Spinal cord (tissue), 10 donors: ENCODE results near the gene HOXC10. TPM values are rescaled to one million over a fixed set of nuclear protein-coding genes. Genes with fewer than 3 reads are reported as not detected.

Source experiments
- DNase-seq, 6 donors: peaks; one replicate each; pipeline versions ENCODE4 v3.0.0 to v3.0.0-alpha.2; 2013 to 2015; ENCODE audit warnings: low spot score in 6 of 6, low read depth in 4 of 6
- H3K27ac ChIP-seq: one replicate; pipeline ENCODE4 v1.5.1; 2013; ENCODE audit warnings: low read depth, low read length, control low read depth
- H3K27me3 ChIP-seq: one replicate; pipeline ENCODE4 v1.6.1; 2013; ENCODE audit warnings: low read length; ENCODE audit not compliant: control insufficient read depth, insufficient read depth
- H3K36me3 ChIP-seq: one replicate; pipeline ENCODE4 v1.6.1; 2013; ENCODE audit warnings: low read length; ENCODE audit not compliant: control insufficient read depth, insufficient read depth
- H3K4me1 ChIP-seq: one replicate; pipeline ENCODE4 v1.6.1; 2013; ENCODE audit warnings: low read length; ENCODE audit not compliant: control insufficient read depth, insufficient read depth
- H3K4me3 ChIP-seq: one replicate; pipeline ENCODE4 v1.5.1; 2013; ENCODE audit warnings: low read depth, low read length, control low read depth
- H3K9me3 ChIP-seq: one replicate; pipeline ENCODE4 v1.6.1; 2013; ENCODE audit warnings: low read length; ENCODE audit not compliant: control insufficient read depth, insufficient read depth
- WGBS: methylation state at CpG from one replicate; pipeline ENCODE4 v1.1.5; 2013; ENCODE audit warnings: missing lambda C conversion rate; ENCODE audit not compliant: insufficient coverage; 5-methylcytosine and 5-hydroxymethylcytosine counted together
- polyA plus RNA-seq, 2 donors: library from polyadenylated mRNA; unstranded; fragments of 120-200 nt; gene quantifications; one replicate each; pipeline ENCODE4 v1.2.1, GENCODE V29; 2013; ENCODE audit not compliant: insufficient read length in 2 of 2
- total RNA-seq, 2 donors: library from RNA; depleted of rRNA in 1 of 2; stranded (reverse); fragments of 120-200 nt in 1 of 2; fragments of >200 nt in 1 of 2; gene quantifications; one replicate each; pipeline versions ENCODE4 v1.2.3 to v1.2.4, GENCODE V29; 2013 to 2014
- donor health status: healthy.

The HOXC10 gene
- total and polyA plus RNA-seq, 4 donors = 0.81 to 9.2 TPM; not detected in 2

GRCh38 chr12:54026640-54027441 lies 41.9 kb downstream of the HOXC10 start:
- Histone ChIP-seq H3K27me3 (peaks cover 1% of the 10 kb centered on the region), H3K4me1 (peaks cover 83% of the 10 kb centered on the region), H3K9me3 (no peaks in the 10 kb centered on the region), H3K36me3 (peaks cover 25% of the 10 kb centered on the region), H3K4me3 (peak overlapping the region; percentile 27), H3K27ac (peak overlapping the region; percentile 100)
- WGBS = 29% methylated on average over 6 of the region's 22 CpGs
- peak in 1 of 6 donors; percentile 89 for DNase-seq

GRCh38 chr12:54027442-54027786 lies 42.5 kb downstream of the HOXC10 start:
- 67% methylated on average over 1 of the region's 3 CpGs for WGBS
- Histone ChIP-seq H3K36me3 (peaks cover 25% of the 10 kb centered on the region), H3K27me3 (peaks cover 2% of the 10 kb centered on the region), H3K27ac (peak overlapping the region; percentile 100), H3K4me1 (peaks cover 86% of the 10 kb centered on the region), H3K4me3 (peak overlapping the region; percentile 16), H3K9me3 (no peaks in the 10 kb centered on the region)
- DNase-seq = no peak

GRCh38 chr12:54028314-54029201 lies 43.6 kb downstream of the HOXC10 start, which contains the start of gene HOXC6:
Gene HOXC6 (plus strand): TSS chr12:54028440. CDS start chr12:54028522, 82 bp downstream.
- Histone ChIP-seq H3K27ac (peak within 1 kb of the TSS; percentile 100), H3K27me3 (peaks cover 2% of the 10 kb centered on the region), H3K9me3 (no peaks in the 10 kb centered on the region), H3K36me3 (peaks cover 25% of the 10 kb centered on the region), H3K4me1 (peaks cover 88% of the 10 kb centered on the region), H3K4me3 (peak within 1 kb of the TSS; percentile 62)
- 9% methylated on average over 31 of the region's 36 CpGs for WGBS
- peak in 2 of 6 donors; percentile 86 to 94 for DNase-seq

- Histone ChIP-seq H3K4me1 (peaks cover 88% of the 10 kb centered on the region), H3K36me3 (peaks cover 31% of the 10 kb centered on the region), H3K9me3 (no peaks in the 10 kb centered on the region), H3K27ac (peak overlapping the region; percentile 100), H3K27me3 (peaks cover 2% of the 10 kb centered on the region), H3K4me3 (peak overlapping the region; percentile 62)
- 23% methylated on average over 43 of the region's 53 CpGs for WGBS
- no peak for DNase-seq
These were observed 44.8 kb downstream of the HOXC10 start for GRCh38 chr12:54029529-54030441.

- no peaks in the 10 kb centered on the region for H3K9me3 ChIP-seq
- no peak for DNase-seq
- no CpG with 5 or more reads among the region's 7 CpGs for WGBS
- H3K36me3 ChIP-seq = peaks cover 35% of the 10 kb centered on the region
- H3K4me1 ChIP-seq = peaks cover 92% of the 10 kb centered on the region
- H3K27ac ChIP-seq = peak overlapping the region; percentile 100
- H3K4me3 ChIP-seq = peak overlapping the region; percentile 39
- H3K27me3 ChIP-seq = peaks cover 2% of the 10 kb centered on the region
These were observed 45.5 kb downstream of the HOXC10 start for GRCh38 chr12:54030442-54030801.

- Histone ChIP-seq H3K27ac (peak overlapping the region; percentile 100), H3K4me3 (peak overlapping the region; percentile 39), H3K9me3 (no peaks in the 10 kb centered on the region), H3K27me3 (peaks cover 2% of the 10 kb centered on the region), H3K36me3 (peaks cover 37% of the 10 kb centered on the region), H3K4me1 (peaks cover 92% of the 10 kb centered on the region)
- DNase-seq = no peak
- 18% methylated on average over 46 of the region's 46 CpGs for WGBS
These were observed 46.0 kb downstream of the HOXC10 start for GRCh38 chr12:54030889-54031471.

- no peaks in the 10 kb centered on the region for H3K9me3 ChIP-seq
- peaks cover 93% of the 10 kb centered on the region for H3K4me1 ChIP-seq
- H3K27ac ChIP-seq = peak overlapping the region; percentile 100
- peak overlapping the region; percentile 39 for H3K4me3 ChIP-seq
- DNase-seq = no peak
- 73% methylated on average over 5 of the region's 16 CpGs for WGBS
- peaks cover 2% of the 10 kb centered on the region for H3K27me3 ChIP-seq
- H3K36me3 ChIP-seq = peaks cover 37% of the 10 kb centered on the region
These were observed 46.5 kb downstream of the HOXC10 start for GRCh38 chr12:54031480-54031879.

- Histone ChIP-seq H3K4me1 (peaks cover 95% of the 10 kb centered on the region), H3K4me3 (no peak overlapping the region), H3K27ac (peak overlapping the region; percentile 100), H3K9me3 (no peaks in the 10 kb centered on the region), H3K27me3 (peaks cover 2% of the 10 kb centered on the region), H3K36me3 (peaks cover 42% of the 10 kb centered on the region)
- peak in 1 of 6 donors; percentile 54 for DNase-seq
- WGBS = 87% methylated on average over 3 of the region's 6 CpGs
These were observed 47.2 kb downstream of the HOXC10 start for GRCh38 chr12:54032086-54032619.
